Type B pancreatic cell (in vitro differentiated cells): ENCODE data around the gene ORMDL2. TPM values are rescaled to one million over a fixed set of nuclear protein-coding genes. Genes with fewer than 3 reads are reported as not detected.
"Not testable (repeated sequence)": the region's sequence is repeated elsewhere in the genome, so short reads cannot be mapped to it uniquely, and the experiment has no call there.

ENCODE experiments used
- DNase-seq: peaks from one replicate; pipeline ENCODE4 v3.0.0; 2021; ENCODE audit warnings: mixed read lengths; ENCODE audit not compliant: unreplicated experiment; ENCODE audit errors: extremely low spot score
- H3K27ac Mint-ChIP-seq: 2 replicates; pipeline ENCODE4 v1.8.0; 2021; ENCODE audit warnings: mild to moderate bottlenecking, mixed read lengths
- H3K27me3 Mint-ChIP-seq: 2 replicates; pipeline ENCODE4 v1.8.0; 2021; ENCODE audit warnings: mixed read lengths
- H3K36me3 Mint-ChIP-seq: 2 replicates; pipeline ENCODE4 v1.8.0; 2021; ENCODE audit warnings: mixed read lengths
- H3K4me1 Mint-ChIP-seq: one replicate; pipeline ENCODE4 v1.8.0; 2021; ENCODE audit warnings: mixed read lengths; ENCODE audit not compliant: unreplicated experiment
- H3K4me3 Mint-ChIP-seq: 2 replicates; pipeline ENCODE4 v1.8.0; 2021; ENCODE audit warnings: mild to moderate bottlenecking, mixed read lengths
- H3K9me3 Mint-ChIP-seq: 2 replicates; pipeline ENCODE4 v1.8.0; 2021; ENCODE audit warnings: mixed read lengths
- total RNA-seq: library from RNA; stranded (reverse); gene quantifications from 2 replicates; pipeline ENCODE4 v1.2.1, GENCODE V29; 2021; ENCODE audit warnings: low replicate concordance
- TF ChIP-seq, protein P1 (sequence below): fragments of 200-600 bp; sonication (generic); conservative IDR thresholded peaks from 2 replicates; pipeline ENCODE4 v1.5.0; 2021; ENCODE audit warnings: antibody characterized with exemption, mild to moderate bottlenecking

ORMDL2 gene
- total RNA-seq, 1 donor from 2014 or later, result 50.9 TPM

DNA sequence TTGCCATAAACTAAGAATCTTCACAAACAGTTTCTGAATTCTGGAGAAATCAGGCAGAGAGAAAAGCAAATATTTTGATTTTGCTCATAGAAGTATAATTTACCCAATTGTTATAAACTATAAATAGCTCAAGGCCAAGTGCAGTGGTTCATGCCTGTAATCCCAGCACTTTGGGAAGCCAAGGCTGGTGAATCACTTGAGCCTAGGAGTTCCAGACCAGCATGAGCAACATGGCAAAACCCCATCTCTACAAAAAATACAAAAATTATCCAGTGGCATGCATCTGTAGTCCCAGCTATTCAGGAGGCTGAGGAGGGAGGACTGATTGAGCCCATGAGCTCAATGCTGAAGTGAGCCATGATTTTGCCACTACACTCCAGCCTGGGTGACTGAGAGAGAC lies 44.4 kb downstream of the ORMDL2 start:
- H3K4me3 Mint-ChIP-seq, result no peak overlapping the region
- no peaks in the 10 kb centered on the region for H3K9me3 Mint-ChIP-seq
- no peaks in the 10 kb centered on the region for H3K27me3 Mint-ChIP-seq
- TF ChIP-seq, protein P1, sequence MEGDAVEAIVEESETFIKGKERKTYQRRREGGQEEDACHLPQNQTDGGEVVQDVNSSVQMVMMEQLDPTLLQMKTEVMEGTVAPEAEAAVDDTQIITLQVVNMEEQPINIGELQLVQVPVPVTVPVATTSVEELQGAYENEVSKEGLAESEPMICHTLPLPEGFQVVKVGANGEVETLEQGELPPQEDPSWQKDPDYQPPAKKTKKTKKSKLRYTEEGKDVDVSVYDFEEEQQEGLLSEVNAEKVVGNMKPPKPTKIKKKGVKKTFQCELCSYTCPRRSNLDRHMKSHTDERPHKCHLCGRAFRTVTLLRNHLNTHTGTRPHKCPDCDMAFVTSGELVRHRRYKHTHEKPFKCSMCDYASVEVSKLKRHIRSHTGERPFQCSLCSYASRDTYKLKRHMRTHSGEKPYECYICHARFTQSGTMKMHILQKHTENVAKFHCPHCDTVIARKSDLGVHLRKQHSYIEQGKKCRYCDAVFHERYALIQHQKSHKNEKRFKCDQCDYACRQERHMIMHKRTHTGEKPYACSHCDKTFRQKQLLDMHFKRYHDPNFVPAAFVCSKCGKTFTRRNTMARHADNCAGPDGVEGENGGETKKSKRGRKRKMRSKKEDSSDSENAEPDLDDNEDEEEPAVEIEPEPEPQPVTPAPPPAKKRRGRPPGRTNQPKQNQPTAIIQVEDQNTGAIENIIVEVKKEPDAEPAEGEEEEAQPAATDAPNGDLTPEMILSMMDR, result no peak
- H3K36me3 Mint-ChIP-seq, result no peaks in the 10 kb centered on the region
- no peak for DNase-seq
- no peak overlapping the region for H3K27ac Mint-ChIP-seq
- H3K4me1 Mint-ChIP-seq, result no peaks in the 10 kb centered on the region

DNA sequence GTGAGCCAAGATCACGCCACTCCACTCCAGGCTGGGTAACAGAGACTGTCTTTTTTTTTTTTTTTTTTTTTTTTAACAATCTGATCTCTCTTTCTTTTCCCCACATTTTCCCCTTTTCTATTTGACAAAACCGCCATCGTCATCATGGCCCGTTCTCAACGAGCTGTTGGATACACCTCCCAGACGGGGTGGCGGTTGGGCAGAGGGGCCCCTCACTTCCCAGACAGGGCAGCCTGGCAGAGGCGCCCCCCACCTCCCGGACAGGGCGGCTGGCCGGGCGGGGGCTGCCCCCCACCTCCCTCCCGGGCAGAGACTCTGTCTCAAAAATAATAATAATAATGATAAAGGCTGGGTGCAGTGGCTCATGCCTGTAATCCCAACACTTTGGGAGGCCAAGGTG lies 45.1 kb downstream of the ORMDL2 start:
- H3K27me3 Mint-ChIP-seq, H3K27ac Mint-ChIP-seq, H3K9me3 Mint-ChIP-seq, H3K4me3 Mint-ChIP-seq, DNase-seq, H3K36me3 Mint-ChIP-seq, H3K4me1 Mint-ChIP-seq: not testable (repeated sequence)

DNA sequence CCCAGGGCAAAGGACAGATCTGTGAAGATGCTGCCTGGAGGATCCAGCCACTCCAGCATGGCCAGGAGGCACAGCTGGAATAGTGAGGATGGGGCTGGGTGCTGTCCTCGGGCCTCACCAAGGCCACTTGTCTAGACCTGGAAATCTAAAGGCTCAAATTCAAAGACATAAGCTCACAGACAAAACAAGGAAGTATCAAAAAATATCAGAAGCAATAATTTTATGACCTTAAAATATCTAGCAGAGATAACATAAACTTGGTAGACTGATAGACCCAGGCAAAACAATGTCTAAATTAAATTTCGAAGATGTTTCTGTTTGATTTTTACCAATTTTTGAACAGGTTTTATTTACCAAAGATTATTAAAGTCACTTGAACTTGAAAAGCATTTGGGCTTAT lies 47.5 kb downstream of the ORMDL2 start:
- Mint-ChIP-seq H3K4me3 (no peak overlapping the region), H3K9me3 (no peaks in the 10 kb centered on the region), H3K27me3 (no peaks in the 10 kb centered on the region), H3K36me3 (no peaks in the 10 kb centered on the region), H3K4me1 (no peaks in the 10 kb centered on the region), H3K27ac (no peak overlapping the region)
- no peak for DNase-seq
- TF ChIP-seq, protein P1, result no peak

DNA sequence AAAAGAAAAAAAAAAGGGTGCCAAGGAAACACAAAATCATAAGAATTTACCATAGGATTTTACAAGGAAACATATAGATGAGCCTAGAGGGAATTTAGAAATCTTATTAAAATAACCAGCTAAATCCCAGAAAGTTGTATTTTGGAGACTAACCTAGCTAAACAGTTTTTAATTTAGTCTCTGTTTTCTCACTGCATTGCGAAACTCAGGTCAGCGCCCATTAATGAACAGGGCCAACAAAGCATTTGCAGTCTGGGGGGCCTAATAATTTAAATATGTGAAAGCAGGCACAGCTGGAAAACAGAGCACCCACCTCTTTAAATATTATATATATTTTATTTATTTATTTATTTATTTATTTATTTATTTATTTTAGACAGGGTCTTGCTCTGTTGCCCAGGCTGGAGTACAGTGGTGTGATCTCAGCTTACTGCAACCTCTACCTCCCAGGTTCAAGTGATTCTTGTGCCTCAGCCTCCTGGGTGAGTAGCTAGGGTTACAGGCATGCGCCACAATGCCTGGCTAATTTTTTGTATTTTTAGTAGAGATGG lies 48.7 kb downstream of the ORMDL2 start:
- not testable (repeated sequence) for H3K9me3 Mint-ChIP-seq, H3K36me3 Mint-ChIP-seq, H3K4me1 Mint-ChIP-seq, DNase-seq, H3K27me3 Mint-ChIP-seq, H3K4me3 Mint-ChIP-seq, H3K27ac Mint-ChIP-seq

Other genes starting within 250 kb of the ORMDL2 start
- gene OR2AP1, start 245.6 kb upstream of the ORMDL2 start, total RNA-seq, result not detected in 2 replicates
- gene OR10P1, start 181.1 kb upstream of the ORMDL2 start, total RNA-seq, result not detected in 2 replicates
- 10.4 and 39.2 TPM in 2 replicates for gene ITGA7, start 110.1 kb upstream of the ORMDL2 start, total RNA-seq
- 89.9 and 98.6 TPM in 2 replicates for gene BLOC1S1, start 102.0 kb upstream of the ORMDL2 start, total RNA-seq
- 7.4 and 14.1 TPM in 2 replicates for gene RDH5, start 97.6 kb upstream of the ORMDL2 start, total RNA-seq
- 525 and 567 TPM in 2 replicates for gene CD63, start 89.0 kb upstream of the ORMDL2 start, total RNA-seq
- 11.8 and 40.1 TPM in 2 replicates for gene GDF11, start 74.9 kb upstream of the ORMDL2 start, total RNA-seq
- gene SARNP, start 317 bp upstream of the ORMDL2 start, total RNA-seq, result 51.4 and 75.9 TPM in 2 replicates
- 30.0 and 34.6 TPM in 2 replicates for gene DNAJC14, start 11.5 kb downstream of the ORMDL2 start, total RNA-seq
- gene MMP19, start 24.9 kb downstream of the ORMDL2 start, total RNA-seq, result 0.38 and 0.48 TPM in 2 replicates
- 28.0 and 33.7 TPM in 2 replicates for gene PYM1, start 109.9 kb downstream of the ORMDL2 start, total RNA-seq
- gene DGKA, start 113.1 kb downstream of the ORMDL2 start, total RNA-seq, result 28.6 and 46.6 TPM in 2 replicates
- 1.4 and 136 TPM in 2 replicates for gene PMEL, start 148.0 kb downstream of the ORMDL2 start, total RNA-seq
- 52.8 and 82.8 TPM in 2 replicates for gene CDK2, start 148.8 kb downstream of the ORMDL2 start, total RNA-seq
- gene RAB5B, start 156.0 kb downstream of the ORMDL2 start, total RNA-seq, result 105 and 131 TPM in 2 replicates
- 28.4 and 34.6 TPM in 2 replicates for gene SUOX, start 179.2 kb downstream of the ORMDL2 start, total RNA-seq
- gene IKZF4, start 203.0 kb downstream of the ORMDL2 start, total RNA-seq, result 6.1 and 21.0 TPM in 2 replicates
- 20.2 and 38.7 TPM in 2 replicates for gene RPS26, start 223.9 kb downstream of the ORMDL2 start, total RNA-seq